HepG2 (cell line): ENCODE results near the gene UAP1L1. TPM values are rescaled to one million over a fixed set of nuclear protein-coding genes. Genes with fewer than 3 reads are reported as not detected.
A peak's percentile ranks its signal among the peaks of the same experiment; 100 is the strongest.

ENCODE experiments used
- ATF7 ChIP-seq, 2 experiments: fragments of 450-650 bp in 1 of 2; sonication (generic) in 1 of 2; formaldehyde crosslinking in 1 of 2; IDR thresholded peaks; 2 replicates each; pipeline versions ENCODE4 v1.4.0 to v1.6.1; 2016 to 2020; ENCODE audit warnings: antibody characterized with exemption in 1 of 2, mild to moderate bottlenecking in 1 of 2, missing genetic modification reagents in 1 of 2
- CREB3 ChIP-seq: sonication (generic); formaldehyde crosslinking; IDR thresholded peaks from 2 replicates; pipeline ENCODE4 v1.5.0; 2020; ENCODE audit warnings: missing genetic modification reagents
- GABPB1 ChIP-seq: IDR thresholded peaks from 2 replicates; pipeline ENCODE4 v1.6.1; 2016; ENCODE audit warnings: mild to moderate bottlenecking, missing genetic modification reagents, moderate library complexity, missing compliant biosample characterization
- HDAC1 ChIP-seq: sonication (generic); formaldehyde crosslinking; IDR thresholded peaks from 2 replicates; pipeline ENCODE4 v1.5.1; 2020; ENCODE audit warnings: mild to moderate bottlenecking, missing genetic modification reagents
- HES4 ChIP-seq: sonication (generic); formaldehyde crosslinking; IDR thresholded peaks from 2 replicates; pipeline ENCODE4 v1.9.0; 2021; ENCODE audit warnings: mild to moderate bottlenecking, missing genetic modification reagents, borderline replicate concordance
- TAF1 ChIP-seq: sonication (generic); formaldehyde crosslinking; IDR thresholded peaks from 2 replicates; pipeline ENCODE4 v1.4.0; 2020; ENCODE audit warnings: missing genetic modification reagents
- ZBTB37 ChIP-seq: sonication (generic); formaldehyde crosslinking; IDR thresholded peaks from 2 replicates; pipeline ENCODE4 v1.4.0; 2020; ENCODE audit warnings: mild to moderate bottlenecking, missing genetic modification reagents
- ZNF354B ChIP-seq: sonication (generic); formaldehyde crosslinking; IDR thresholded peaks from 2 replicates; pipeline ENCODE4 v1.8.0; 2022; ENCODE audit warnings: mild to moderate bottlenecking, missing genetic modification reagents
- ZNF646 ChIP-seq: sonication (generic); formaldehyde crosslinking; IDR thresholded peaks from 2 replicates; pipeline ENCODE4 v1.9.0; 2021; ENCODE audit warnings: mild to moderate bottlenecking, missing genetic modification reagents
- ZNF7 ChIP-seq: IDR thresholded peaks from 2 replicates; pipeline ENCODE4 v1.6.1; 2016; ENCODE audit warnings: missing biosample characterization, missing genetic modification reagents
- ZNF703 ChIP-seq: sonication (generic); formaldehyde crosslinking; IDR thresholded peaks from 2 replicates; pipeline ENCODE4 v1.5.1; 2020; ENCODE audit warnings: missing genetic modification reagents, mild to moderate bottlenecking, moderate library complexity, borderline replicate concordance
- ZNF776 ChIP-seq: sonication (generic); formaldehyde crosslinking; IDR thresholded peaks from 2 replicates; pipeline ENCODE4 v1.4.0; 2020; ENCODE audit warnings: mild to moderate bottlenecking, missing genetic modification reagents
- ZNF800 ChIP-seq: sonication (generic); formaldehyde crosslinking; IDR thresholded peaks from 2 replicates; pipeline ENCODE4 v1.4.0; 2020; ENCODE audit warnings: missing genetic modification reagents
- polyA plus RNA-seq, 8 experiments: library from polyadenylated mRNA; depleted of rRNA in 3 of 8; stranded (reverse) in 7 of 8; unstranded in 1 of 8; fragments of >200 nt; fragmentation: Illumina TruSeq in 4 of 8; extraction: Trizol in 4 of 8; gene quantifications; 2 replicates each; pipeline versions ENCODE4 v1.2.1 to v1.2.3, GENCODE V29; 2011 to 2016; ENCODE audit warnings: low read depth in 4 of 8, missing spikeins in 1 of 8, mixed read lengths in 1 of 8; ENCODE audit not compliant: insufficient read depth in 1 of 8
- total RNA-seq, 5 experiments: library from RNA; depleted of rRNA; stranded (reverse); fragments of >200 nt; fragmentation: Illumina TruSeq; extraction: Trizol; gene quantifications; 2 replicates each; pipeline ENCODE4 v1.2.3, GENCODE V29; 2016; ENCODE audit warnings: low read depth in 1 of 5

Gene UAP1L1
- total and polyA plus RNA-seq, 2 of the 13 experiments (the other 11 are each of a cell fraction or from before 2014, with no cell fraction given): 5.4 to 6.4 TPM

GRCh38 chr9:137086531-137087408 is 9.5 kb downstream of the UAP1L1 start, which contains the start of gene MAN1B1 (continued):
- TF ChIP-seq ATF7 (IDR thresholded peaks at IDR 0.05) (no peak), ATF7 (CRISPR knock-in tag; IDR thresholded peaks at IDR 0.05) (no peak), ZNF800 (CRISPR knock-in tag) (peak; percentile 85; the same call in 1 of the 2 replicates), ZNF354B (CRISPR knock-in tag) (no peak), HES4 (peak; percentile 61; the same call in 1 of the 2 replicates), ZNF776 (CRISPR knock-in tag) (peak; percentile 42; the same call in 1 of the 2 replicates), ZNF7 (no peak), ZBTB37 (CRISPR knock-in tag) (no peak), TAF1 (CRISPR knock-in tag) (peak; percentile 94), ZNF703 (CRISPR knock-in tag) (peak; percentile 8; the same call in 1 of the 2 replicates), CREB3 (CRISPR knock-in tag) (no peak; the same call in 1 of the 2 replicates), GABPB1 (CRISPR knock-in tag) (peak; percentile 81), HDAC1 (CRISPR knock-in tag) (peak; percentile 72), ZNF646 (no peak)
